ENCODE data around the gene SLC7A6.
"Not testable (repeated sequence)": the region's sequence is repeated elsewhere in the genome, so short reads cannot be mapped to it uniquely, and the experiment has no call there.

Gene SLC7A6

GRCh38 chr16:68284847-68285246, 20.5 kb downstream of the SLC7A6 start:
- peak in 1 of 2 donors; percentile 56 for DNase-seq

- DNase-seq: no peak
Observed at GRCh38 chr16:68285683-68286082, 21.4 kb downstream of the SLC7A6 start.

- peak; percentile 39 to 61 for DNase-seq
Observed at GRCh38 chr16:68286153-68287074, 22.1 kb downstream of the SLC7A6 start.

- DNase-seq: peak; percentile 52 to 64
Observed at GRCh38 chr16:68287276-68288251, 23.2 kb downstream of the SLC7A6 start.

GRCh38 chr16:68288252-68288650, 23.9 kb downstream of the SLC7A6 start:
- no peak for DNase-seq

GRCh38 chr16:68288796-68289195, 24.5 kb downstream of the SLC7A6 start:
- DNase-seq: not testable (repeated sequence)

GRCh38 chr16:68289202-68289601, 24.9 kb downstream of the SLC7A6 start:
- no peak for DNase-seq

GRCh38 chr16:68289621-68290329, 25.4 kb downstream of the SLC7A6 start:
- peak; percentile 47 to 60 for DNase-seq

GRCh38 chr16:68290450-68290849, 26.1 kb downstream of the SLC7A6 start:
- DNase-seq: no peak

GRCh38 chr16:68291227-68291626, 26.9 kb downstream of the SLC7A6 start:
- DNase-seq: no peak

GRCh38 chr16:68292425-68292824, 28.1 kb downstream of the SLC7A6 start:
- DNase-seq: no peak

GRCh38 chr16:68296291-68296690, 32.0 kb downstream of the SLC7A6 start:
- DNase-seq: no peak

- DNase-seq: no peak
Observed at GRCh38 chr16:68296693-68297092, 32.4 kb downstream of the SLC7A6 start.

- no peak for DNase-seq
Observed at GRCh38 chr16:68297908-68298307, 33.6 kb downstream of the SLC7A6 start.

GRCh38 chr16:68298312-68298711, 34.0 kb downstream of the SLC7A6 start:
- DNase-seq: no peak

GRCh38 chr16:68298907-68299561, 34.7 kb downstream of the SLC7A6 start:
- DNase-seq: no peak

- no peak for DNase-seq
Observed at GRCh38 chr16:68299571-68300453, 35.5 kb downstream of the SLC7A6 start.

GRCh38 chr16:68300734-68301459, 36.6 kb downstream of the SLC7A6 start:
- no peak for DNase-seq

- DNase-seq: no peak
Observed at GRCh38 chr16:68306633-68307032, 42.3 kb downstream of the SLC7A6 start.

- DNase-seq: no peak
Observed at GRCh38 chr16:68309799-68310198, 45.5 kb downstream of the SLC7A6 start.

GRCh38 chr16:68310437-68310773, 46.1 kb downstream of the SLC7A6 start:
- no peak for DNase-seq

All from CD4-positive, alpha-beta T cell treated with Interleukin-1 beta for 1 hour (primary cell).